ENCODE data around the gene POU6F1. TPM values are rescaled to one million over a fixed set of nuclear protein-coding genes. Genes with fewer than 3 reads are reported as not detected.
"Not testable (repeated sequence)": the region's sequence is repeated elsewhere in the genome, so short reads cannot be mapped to it uniquely, and the experiment has no call there.

POU6F1 gene
- total and polyA plus RNA-seq, 9 donors, result 11.8 to 48.8 (median 28.9) TPM

DNA sequence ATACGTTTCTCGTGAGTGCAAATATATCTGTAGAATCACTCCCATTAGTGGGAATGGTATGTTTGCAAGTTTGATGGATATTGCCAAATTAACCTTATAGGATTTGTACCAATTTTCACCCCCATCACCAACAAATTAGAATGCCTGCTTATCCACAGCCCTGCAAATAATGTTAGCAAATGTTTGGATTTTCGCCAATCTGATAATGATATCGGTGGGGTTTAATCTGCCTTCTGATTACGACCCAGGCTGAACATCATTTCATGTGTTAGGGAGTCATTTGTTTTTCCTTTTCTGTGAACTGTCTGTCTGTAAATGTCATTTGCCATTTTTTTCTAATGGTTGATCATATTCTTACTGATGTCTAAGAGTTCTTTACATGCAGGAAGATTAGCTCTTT is 16.7 kb upstream of the POU6F1 start:
- DNase-seq, result no peak
- no peak overlapping the region for H3K4me3 ChIP-seq
- no peaks in the 10 kb centered on the region for H3K9me3 ChIP-seq
- intact Hi-C loops (cut with DNase I), result no loop called here
- TF ChIP-seq EP300 (IDR thresholded peaks at IDR 0.05) (no peak), POLR2A (IDR thresholded peaks at IDR 0.05) (no peak)
- TF ChIP-seq, protein P1, sequence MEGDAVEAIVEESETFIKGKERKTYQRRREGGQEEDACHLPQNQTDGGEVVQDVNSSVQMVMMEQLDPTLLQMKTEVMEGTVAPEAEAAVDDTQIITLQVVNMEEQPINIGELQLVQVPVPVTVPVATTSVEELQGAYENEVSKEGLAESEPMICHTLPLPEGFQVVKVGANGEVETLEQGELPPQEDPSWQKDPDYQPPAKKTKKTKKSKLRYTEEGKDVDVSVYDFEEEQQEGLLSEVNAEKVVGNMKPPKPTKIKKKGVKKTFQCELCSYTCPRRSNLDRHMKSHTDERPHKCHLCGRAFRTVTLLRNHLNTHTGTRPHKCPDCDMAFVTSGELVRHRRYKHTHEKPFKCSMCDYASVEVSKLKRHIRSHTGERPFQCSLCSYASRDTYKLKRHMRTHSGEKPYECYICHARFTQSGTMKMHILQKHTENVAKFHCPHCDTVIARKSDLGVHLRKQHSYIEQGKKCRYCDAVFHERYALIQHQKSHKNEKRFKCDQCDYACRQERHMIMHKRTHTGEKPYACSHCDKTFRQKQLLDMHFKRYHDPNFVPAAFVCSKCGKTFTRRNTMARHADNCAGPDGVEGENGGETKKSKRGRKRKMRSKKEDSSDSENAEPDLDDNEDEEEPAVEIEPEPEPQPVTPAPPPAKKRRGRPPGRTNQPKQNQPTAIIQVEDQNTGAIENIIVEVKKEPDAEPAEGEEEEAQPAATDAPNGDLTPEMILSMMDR (IDR thresholded peaks at IDR 0.05), result no peak
- H3K27ac ChIP-seq, result no peak overlapping the region
- H3K4me1 ChIP-seq (ENCODE audit: insufficient read depth), result peaks cover 1% of the 10 kb centered on the region
- no peaks in the 10 kb centered on the region for H3K27me3 ChIP-seq
- 37 to 61% (median 44%) methylated on average over 5 of the region's 5 CpGs for WGBS, 3 donors
- H3K36me3 ChIP-seq, result no peaks in the 10 kb centered on the region

DNA sequence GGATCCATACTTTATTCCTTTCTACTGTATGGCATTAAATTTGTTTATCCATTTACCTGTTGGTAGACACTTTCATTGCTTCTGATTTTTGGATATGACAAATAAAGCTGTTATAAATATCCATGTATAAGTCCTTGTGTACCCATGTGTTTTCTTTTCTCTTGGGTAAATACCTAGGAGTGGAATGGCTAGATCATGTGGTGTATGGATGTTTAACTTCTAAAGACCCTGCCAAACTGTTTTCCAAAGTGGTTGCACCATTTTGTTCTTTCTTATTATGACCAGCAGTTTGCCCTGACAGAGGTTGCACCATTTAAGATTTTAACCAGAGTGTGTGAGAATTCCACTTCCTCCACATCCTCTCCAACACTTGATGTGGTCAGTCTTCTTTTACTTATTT is 14.8 kb upstream of the POU6F1 start:
- Histone ChIP-seq H3K27me3 (no peaks in the 10 kb centered on the region), H3K9me3 (no peaks in the 10 kb centered on the region), H3K36me3 (no peaks in the 10 kb centered on the region), H3K27ac (no peak overlapping the region), H3K4me1 (ENCODE audit: insufficient read depth) (no peaks in the 10 kb centered on the region), H3K4me3 (no peak overlapping the region)
- intact Hi-C loops (cut with DNase I), result no loop called here
- TF ChIP-seq EP300 (IDR thresholded peaks at IDR 0.05) (no peak), POLR2A (IDR thresholded peaks at IDR 0.05) (no peak)
- TF ChIP-seq, protein P1 (IDR thresholded peaks at IDR 0.05), result no peak
- no peak for DNase-seq

DNA sequence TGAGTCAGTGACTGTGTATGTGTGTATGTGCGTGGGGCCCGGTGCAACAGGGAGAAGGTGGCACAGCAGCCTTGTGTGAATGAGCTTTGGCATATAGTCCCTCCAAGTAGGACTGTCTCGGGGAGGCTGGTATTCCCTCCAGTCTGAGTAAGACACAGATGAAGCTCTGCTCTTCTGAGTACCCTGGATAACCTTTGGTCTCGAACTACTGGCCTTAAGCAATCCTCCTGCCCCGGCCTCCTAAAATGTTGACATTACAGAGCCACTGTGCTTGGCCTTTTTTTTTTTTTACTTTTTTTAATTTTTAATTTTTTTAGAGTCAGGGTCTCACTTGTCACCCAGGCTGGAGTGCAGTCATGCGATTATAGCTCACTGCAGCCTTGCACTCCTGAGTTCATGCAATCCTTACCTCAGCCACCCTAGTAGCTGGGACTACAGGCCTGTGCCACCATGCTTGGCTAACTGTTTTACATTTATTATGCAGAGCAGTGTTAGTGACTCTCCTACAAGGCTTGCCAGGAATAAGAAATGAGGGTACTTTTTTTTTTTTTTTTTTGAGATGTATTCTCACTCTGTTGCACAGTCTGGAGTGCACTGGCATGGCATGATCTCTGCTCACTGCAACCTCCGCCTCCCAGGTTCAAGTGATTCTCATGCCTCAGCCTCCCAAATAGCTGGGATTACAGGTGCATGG is 11.4 kb upstream of the POU6F1 start:
- Histone ChIP-seq H3K27me3 (no peaks in the 10 kb centered on the region), H3K4me1 (ENCODE audit: insufficient read depth) (no peaks in the 10 kb centered on the region), H3K36me3 (no peaks in the 10 kb centered on the region), H3K4me3 (no peak overlapping the region), H3K27ac (no peak overlapping the region), H3K9me3 (no peaks in the 10 kb centered on the region)
- WGBS, 3 donors, result 88 to 92% (median 90%) methylated on average over 7 of the region's 7 CpGs
- DNase-seq, result no peak
- TF ChIP-seq, protein P1 (IDR thresholded peaks at IDR 0.05), result no peak
- TF ChIP-seq EP300 (IDR thresholded peaks at IDR 0.05) (no peak), POLR2A (IDR thresholded peaks at IDR 0.05) (no peak)
- intact Hi-C loops (cut with DNase I), result no loop called here

DNA sequence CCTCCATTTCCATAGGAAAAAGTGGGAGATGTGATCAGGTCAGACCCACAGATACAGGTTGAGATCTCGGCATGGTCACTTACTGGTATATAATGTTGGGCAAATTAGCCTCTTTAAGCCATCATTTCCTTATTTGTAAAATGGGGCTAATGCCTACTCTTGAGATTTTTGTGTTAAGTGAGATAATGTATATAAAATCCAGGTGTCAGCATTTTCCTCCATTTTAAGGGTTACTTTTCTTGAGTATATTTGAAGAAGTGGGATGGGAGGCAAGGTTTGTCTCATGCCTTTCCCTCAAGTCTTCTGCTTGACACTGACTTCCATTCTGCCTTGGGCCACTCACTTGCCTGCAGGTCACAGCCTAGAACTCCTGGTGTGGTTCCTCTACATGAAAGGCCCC is 10.1 kb upstream of the POU6F1 start:
- intact Hi-C loops (cut with DNase I), result no loop called here
- H3K27ac ChIP-seq, result no peak overlapping the region
- no peaks in the 10 kb centered on the region for H3K36me3 ChIP-seq
- WGBS, 3 donors, result 84 to 95% (median 92%) methylated on average over 1 of the region's 1 CpG
- TF ChIP-seq EP300 (IDR thresholded peaks at IDR 0.05) (no peak), POLR2A (IDR thresholded peaks at IDR 0.05) (no peak)
- TF ChIP-seq, protein P1 (IDR thresholded peaks at IDR 0.05), result no peak
- no peaks in the 10 kb centered on the region for H3K4me1 ChIP-seq (ENCODE audit: insufficient read depth)
- H3K9me3 ChIP-seq, result no peaks in the 10 kb centered on the region
- no peaks in the 10 kb centered on the region for H3K27me3 ChIP-seq
- H3K4me3 ChIP-seq, result no peak overlapping the region
- no peak for DNase-seq

DNA sequence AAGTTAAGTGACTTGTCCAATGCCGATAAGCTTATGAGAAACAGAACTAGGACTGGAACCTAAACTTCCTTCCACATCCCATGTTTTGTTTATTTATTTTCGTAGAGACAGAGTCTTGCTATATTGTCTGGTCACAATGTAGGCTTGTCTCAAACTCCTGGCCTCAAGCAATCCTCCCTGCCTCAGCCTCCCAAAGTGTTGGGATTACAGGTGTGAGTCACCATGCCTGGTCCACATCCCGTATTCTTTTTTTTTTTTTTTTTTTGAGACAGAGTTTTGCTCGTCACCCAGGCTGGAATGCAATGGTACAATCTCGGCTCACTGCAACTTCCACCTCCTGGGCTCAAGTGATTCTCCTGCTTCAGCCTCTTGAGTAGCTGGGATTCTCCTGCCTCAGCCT is 9.2 kb upstream of the POU6F1 start:
- H3K27me3 ChIP-seq; H3K4me1 ChIP-seq (ENCODE audit: insufficient read depth); H3K36me3 ChIP-seq; DNase-seq; H3K27ac ChIP-seq; H3K4me3 ChIP-seq; intact Hi-C loops (cut with DNase I); H3K9me3 ChIP-seq: not testable (repeated sequence)
- WGBS, 3 donors, result 82 to 90% (median 86%) methylated on average over 5 of the region's 5 CpGs
